Stimulated activated CD4-positive, alpha-beta T cell treated with anti-CD3 and anti-CD28 coated beads, Interleukin-1b, Interleukin-23, amount 100 ng/mL, for 48 hours (primary cell): ENCODE results near the gene TUBB2B.
"Not testable (repeated sequence)": the region's sequence is repeated elsewhere in the genome, so short reads cannot be mapped to it uniquely, and the experiment has no call there.

Source experiments
- DNase-seq: peaks from one replicate; pipeline ENCODE4 v3.0.0-alpha.2; 2020

Gene TUBB2B

DNA sequence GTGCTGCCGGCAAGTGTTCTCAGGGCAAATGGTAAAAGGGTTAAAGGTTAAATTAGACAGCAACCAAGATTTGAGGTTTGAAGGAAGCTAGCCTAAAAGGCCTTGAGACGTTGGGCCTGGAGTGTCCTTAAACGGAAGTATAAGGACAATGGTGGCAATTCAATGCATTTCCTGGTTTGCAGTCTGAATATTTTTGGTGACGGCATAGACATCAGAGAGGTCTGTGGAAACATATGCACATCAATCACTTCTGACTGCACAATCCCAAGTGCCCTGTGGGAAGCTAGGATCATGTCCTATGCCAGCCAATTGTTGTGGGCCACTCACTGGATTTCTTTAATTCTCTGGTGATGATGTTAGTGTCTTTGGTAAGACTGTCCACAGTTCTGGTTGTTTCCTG is 44.4 kb downstream of the TUBB2B start:
- DNase-seq, result no peak

DNA sequence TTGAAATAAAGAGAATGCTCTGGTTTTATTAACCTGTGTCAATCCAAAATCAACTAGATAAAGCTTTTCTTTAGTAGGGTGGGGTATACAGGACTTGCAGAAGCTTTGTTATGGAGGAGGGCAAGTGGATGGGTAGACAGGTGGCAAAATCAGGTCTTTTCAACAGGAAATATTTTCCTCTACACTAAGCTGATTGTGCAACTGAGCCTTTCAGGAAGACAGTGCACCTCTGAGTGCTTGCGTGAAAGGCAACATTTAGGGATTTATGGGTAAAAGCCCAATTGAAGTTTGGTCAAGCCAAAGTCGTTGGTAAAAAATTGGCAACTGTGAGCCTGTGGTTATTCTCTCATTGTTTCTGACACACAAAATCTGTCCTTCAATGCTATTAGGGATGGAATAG is 46.3 kb downstream of the TUBB2B start:
- DNase-seq, result no peak

DNA sequence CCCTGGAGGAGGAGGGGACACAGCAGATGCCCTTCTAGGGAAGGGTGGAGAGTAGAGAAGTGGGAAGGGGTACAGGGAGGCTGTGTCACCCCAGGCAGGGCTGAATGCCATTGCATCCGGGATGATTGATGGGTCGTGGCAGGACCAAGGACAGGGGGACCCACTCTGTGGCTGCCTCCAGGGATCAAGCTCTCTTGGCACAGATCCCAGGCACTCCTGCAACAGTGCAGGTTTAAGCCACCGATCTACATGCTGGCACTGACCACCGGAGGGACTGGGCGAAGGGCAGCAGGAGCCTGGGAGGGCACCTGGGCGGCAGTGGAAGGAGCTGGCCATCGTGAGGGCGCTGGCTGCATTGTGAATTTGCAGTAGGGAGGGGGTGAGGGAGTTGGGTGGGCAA is 47.5 kb downstream of the TUBB2B start:
- not testable (repeated sequence) for DNase-seq

DNA sequence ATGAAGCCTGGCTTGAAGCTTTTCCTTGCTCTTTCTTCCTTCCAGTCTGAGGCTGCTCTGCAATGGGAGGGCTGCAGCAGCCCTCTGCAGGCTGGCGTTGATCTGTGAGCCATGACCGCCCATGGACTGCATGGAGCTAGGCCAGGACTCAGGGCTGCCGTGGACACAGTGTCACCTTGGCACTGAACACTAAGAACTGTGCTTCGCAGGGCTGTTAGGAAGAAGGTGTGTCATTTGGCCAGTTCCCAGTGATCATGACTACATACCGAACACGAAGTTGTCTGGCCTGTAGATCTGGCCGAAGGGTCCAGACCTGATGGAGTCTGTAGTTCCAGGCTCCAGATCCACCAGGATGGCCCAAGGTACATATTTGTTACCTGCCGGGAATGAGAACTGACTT is 48.8 kb downstream of the TUBB2B start:
- not testable (repeated sequence) for DNase-seq

DNA sequence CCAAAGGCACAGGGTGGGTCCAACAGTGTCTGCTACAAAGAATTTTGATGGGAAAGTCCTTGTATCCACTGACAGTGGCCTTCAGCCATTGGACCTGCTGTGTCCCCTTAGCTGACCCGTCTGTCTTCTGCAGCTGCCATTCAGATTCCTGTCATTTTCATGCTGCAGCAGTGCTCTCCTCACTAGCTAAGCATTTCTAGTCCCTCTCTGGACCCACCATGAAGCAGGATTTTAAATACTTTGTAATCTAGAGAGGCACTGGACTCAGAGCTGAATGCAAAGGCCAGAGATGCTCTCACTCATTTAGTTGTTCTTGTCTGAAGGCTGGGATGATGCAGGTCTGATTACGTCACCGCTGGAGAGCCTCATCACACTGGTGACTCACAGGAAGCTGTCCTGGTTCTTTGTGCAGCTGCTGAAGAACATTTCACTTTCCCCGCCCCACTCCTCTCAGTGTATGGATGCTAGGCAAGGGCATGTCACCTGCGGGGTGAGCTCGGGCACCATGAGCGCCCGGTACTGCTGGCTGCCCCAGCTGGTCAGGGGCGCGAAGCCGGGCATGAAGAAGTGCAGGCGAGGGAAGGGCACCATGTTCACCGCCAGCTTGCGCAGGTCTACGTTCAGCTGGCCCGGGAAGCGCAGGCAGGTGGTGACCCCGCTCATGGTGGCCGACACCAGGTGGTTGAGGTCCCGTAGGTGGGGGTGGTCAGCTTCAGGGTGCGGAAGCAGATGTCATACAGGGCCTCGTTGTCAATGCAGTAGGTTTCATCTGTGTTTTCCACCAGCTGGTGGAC is 50.7 kb downstream of the TUBB2B start:
- peak; percentile 66 for DNase-seq

DNA sequence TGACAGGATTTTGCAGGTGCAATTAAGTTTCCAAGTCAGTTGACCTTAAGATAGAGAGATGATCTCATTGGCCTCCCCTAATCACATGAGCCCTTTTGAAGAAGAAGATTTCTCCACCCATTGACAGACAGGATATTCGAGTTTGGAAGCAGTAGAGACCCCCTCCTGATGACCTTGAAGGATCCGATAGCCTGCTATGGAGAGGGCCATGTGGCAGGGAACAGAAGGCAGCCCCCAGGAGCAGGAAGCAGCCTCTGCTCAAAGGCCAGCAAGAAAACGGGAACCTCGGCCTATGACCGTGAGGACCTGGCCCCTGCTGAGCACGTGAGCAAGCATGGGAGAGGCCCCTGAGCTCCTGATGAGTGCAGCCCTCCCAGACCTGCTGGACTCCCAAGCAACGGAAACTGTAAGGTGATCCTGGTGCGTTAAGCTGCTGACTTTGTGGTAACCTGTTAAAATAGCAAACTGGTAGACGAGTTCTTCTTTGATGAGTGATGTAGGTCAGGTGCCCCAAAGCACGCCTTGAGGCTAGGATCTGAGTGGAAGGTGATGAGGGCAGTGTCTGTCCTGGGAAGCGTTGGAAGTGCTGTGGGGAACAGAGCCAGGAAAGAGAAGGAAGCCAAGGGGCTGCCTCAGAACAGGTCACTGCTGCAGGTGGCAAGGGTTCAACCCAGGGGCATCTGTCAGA is 51.6 kb downstream of the TUBB2B start:
- no peak for DNase-seq
